22Rv1 (cell line): Measurements from ENCODE around the gene ASTN2.

Experiments
- ZFX ChIP-seq: fragments of 450-650 bp; IDR thresholded peaks from 2 replicates; pipeline ENCODE4 v1.6.1; 2017; ENCODE audit warnings: antibody characterized with exemption, borderline replicate concordance
- TF ChIP-seq, protein P1 (sequence below): fragments of 450-650 bp; IDR thresholded peaks from 2 replicates; pipeline ENCODE4 v1.5.1; 2017; ENCODE audit warnings: mild to moderate bottlenecking

GRCh38 chr9:117462861-117463260 lies 48.0 kb upstream of the ASTN2 start:
- TF ChIP-seq, protein P1, sequence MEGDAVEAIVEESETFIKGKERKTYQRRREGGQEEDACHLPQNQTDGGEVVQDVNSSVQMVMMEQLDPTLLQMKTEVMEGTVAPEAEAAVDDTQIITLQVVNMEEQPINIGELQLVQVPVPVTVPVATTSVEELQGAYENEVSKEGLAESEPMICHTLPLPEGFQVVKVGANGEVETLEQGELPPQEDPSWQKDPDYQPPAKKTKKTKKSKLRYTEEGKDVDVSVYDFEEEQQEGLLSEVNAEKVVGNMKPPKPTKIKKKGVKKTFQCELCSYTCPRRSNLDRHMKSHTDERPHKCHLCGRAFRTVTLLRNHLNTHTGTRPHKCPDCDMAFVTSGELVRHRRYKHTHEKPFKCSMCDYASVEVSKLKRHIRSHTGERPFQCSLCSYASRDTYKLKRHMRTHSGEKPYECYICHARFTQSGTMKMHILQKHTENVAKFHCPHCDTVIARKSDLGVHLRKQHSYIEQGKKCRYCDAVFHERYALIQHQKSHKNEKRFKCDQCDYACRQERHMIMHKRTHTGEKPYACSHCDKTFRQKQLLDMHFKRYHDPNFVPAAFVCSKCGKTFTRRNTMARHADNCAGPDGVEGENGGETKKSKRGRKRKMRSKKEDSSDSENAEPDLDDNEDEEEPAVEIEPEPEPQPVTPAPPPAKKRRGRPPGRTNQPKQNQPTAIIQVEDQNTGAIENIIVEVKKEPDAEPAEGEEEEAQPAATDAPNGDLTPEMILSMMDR = no peak
- no peak for TF ChIP-seq ZFX
